SK-N-SH treated with all-trans-retinoic acid at 6 μM for 48 hours (cell line): ENCODE measurements around the gene UBP1.

Source experiments
- ATAC-seq: fragments of 200-7000 bp; cut with Tn5 transposase; 3 replicates; pipeline ENCODE4 v1.9.1; 2020; ENCODE audit warnings: mild to moderate bottlenecking, moderate library complexity
- ARNTL ChIP-seq: fragments of 450-650 bp; formaldehyde crosslinking; IDR thresholded peaks from 2 replicates; pipeline ENCODE4 v1.5.0; 2020; ENCODE audit warnings: low read depth, mild to moderate bottlenecking, moderate library complexity, borderline replicate concordance
- BACH2 ChIP-seq: fragments of 250-450 bp; sonication (Bioruptor Pico); IDR thresholded peaks from 2 replicates; pipeline ENCODE4 v1.9.0; 2021; ENCODE audit warnings: mild to moderate bottlenecking, borderline replicate concordance
- CSDC2 ChIP-seq: fragments of 250-450 bp; sonication (Bioruptor Pico); IDR thresholded peaks from 2 replicates; pipeline ENCODE4 v1.5.0; 2020; ENCODE audit warnings: mild to moderate bottlenecking, moderate library complexity
- ESRRG ChIP-seq: fragments of 250-450 bp; sonication (Bioruptor Pico); IDR thresholded peaks from 2 replicates; pipeline ENCODE4 v1.6.1; 2021; ENCODE audit warnings: mild to moderate bottlenecking
- GLIS3 ChIP-seq: fragments of 250-450 bp; sonication (Bioruptor Pico); IDR thresholded peaks from 2 replicates; pipeline ENCODE4 v1.5.0; 2020; ENCODE audit warnings: mild to moderate bottlenecking, moderate library complexity
- ISL1 ChIP-seq: fragments of 250-450 bp; sonication (Bioruptor Pico); IDR thresholded peaks from 2 replicates; pipeline ENCODE4 v2.1.2; 2022; ENCODE audit warnings: mild to moderate bottlenecking, moderate library complexity
- OSR1 ChIP-seq: fragments of 250-450 bp; sonication (Bioruptor Pico); IDR thresholded peaks from 2 replicates; pipeline ENCODE4 v1.8.0; 2022; ENCODE audit warnings: moderate library complexity, mild to moderate bottlenecking, inconsistent platforms
- PPARA ChIP-seq: fragments of 250-450 bp; sonication (Bioruptor Pico); IDR thresholded peaks from 2 replicates; pipeline ENCODE4 v1.5.0; 2020; ENCODE audit warnings: mild to moderate bottlenecking, borderline replicate concordance
- RARB ChIP-seq: fragments of 250-450 bp; sonication (Bioruptor Pico); IDR thresholded peaks from 2 replicates; pipeline ENCODE4 v1.8.0; 2021; ENCODE audit warnings: mild to moderate bottlenecking, moderate library complexity
- SNAI2 ChIP-seq: fragments of 250-450 bp; sonication (Bioruptor Pico); IDR thresholded peaks from 2 replicates; pipeline ENCODE4 v1.5.0; 2020; ENCODE audit warnings: mild to moderate bottlenecking, moderate library complexity
- TCF4 ChIP-seq: fragments of 250-450 bp; sonication (Bioruptor Pico); IDR thresholded peaks from 2 replicates; pipeline ENCODE4 v1.8.0; 2021; ENCODE audit warnings: mild to moderate bottlenecking, moderate library complexity, borderline replicate concordance
- TOX ChIP-seq: fragments of 250-450 bp; sonication (Bioruptor Pico); IDR thresholded peaks from 2 replicates; pipeline ENCODE4 v1.8.0; 2021; ENCODE audit warnings: mild to moderate bottlenecking, moderate library complexity, borderline replicate concordance
- ZC3H10 ChIP-seq: fragments of 250-450 bp; sonication (Bioruptor Pico); IDR thresholded peaks from 2 replicates; pipeline ENCODE4 v1.5.1; 2021; ENCODE audit warnings: mild to moderate bottlenecking, moderate library complexity
- ZFP3 ChIP-seq: fragments of 250-450 bp; sonication (Bioruptor Pico); IDR thresholded peaks from 2 replicates; pipeline ENCODE4 v1.5.0; 2020; ENCODE audit warnings: mild to moderate bottlenecking, moderate library complexity
- ZFP30 ChIP-seq: fragments of 450-650 bp; formaldehyde crosslinking; IDR thresholded peaks from 2 replicates; pipeline ENCODE4 v1.5.0; 2022; ENCODE audit warnings: mild to moderate bottlenecking, moderate library complexity
- ZNF565 ChIP-seq: fragments of 450-650 bp; formaldehyde crosslinking; conservative IDR thresholded peaks from 2 replicates; pipeline ENCODE4 v1.5.0; 2020; ENCODE audit warnings: low read depth, mild to moderate bottlenecking, moderate library complexity
- ZNF70 ChIP-seq: fragments of 450-650 bp; formaldehyde crosslinking; IDR thresholded peaks from 2 replicates; pipeline ENCODE4 v1.5.0; 2020; ENCODE audit warnings: mild to moderate bottlenecking, moderate library complexity
- ZNF8 ChIP-seq: fragments of 450-650 bp; formaldehyde crosslinking; IDR thresholded peaks from 2 replicates; pipeline ENCODE4 v1.5.0; 2020; ENCODE audit warnings: mild to moderate bottlenecking, moderate library complexity
- TF ChIP-seq, protein P1 (sequence below): fragments of 250-450 bp; sonication (Bioruptor Pico); IDR thresholded peaks from 2 replicates; pipeline ENCODE4 v1.5.1; 2021; ENCODE audit warnings: mild to moderate bottlenecking, moderate library complexity
- TF ChIP-seq, protein P2 (sequence below): fragments of 250-450 bp; sonication (Bioruptor Pico); IDR thresholded peaks from 2 replicates; pipeline ENCODE4 v1.5.1; 2020; ENCODE audit warnings: low read depth, mild to moderate bottlenecking, moderate library complexity
- TF ChIP-seq, protein P3 (sequence below): fragments of 250-450 bp; sonication (Bioruptor Pico); IDR thresholded peaks from 2 replicates; pipeline ENCODE4 v1.8.0; 2021; ENCODE audit warnings: low read depth, mild to moderate bottlenecking, moderate library complexity, borderline replicate concordance
- TF ChIP-seq, protein P4 (sequence below): fragments of 250-450 bp; sonication (Bioruptor Pico); IDR thresholded peaks from 2 replicates; pipeline ENCODE4 v1.5.0; 2020; ENCODE audit warnings: mild to moderate bottlenecking, moderate library complexity
- TF ChIP-seq, protein P5 (sequence below): fragments of 250-450 bp; sonication (Bioruptor Pico); IDR thresholded peaks from 2 replicates; pipeline ENCODE4 v1.8.0; 2020; ENCODE audit warnings: mild to moderate bottlenecking, moderate library complexity, borderline replicate concordance

The UBP1 gene

DNA sequence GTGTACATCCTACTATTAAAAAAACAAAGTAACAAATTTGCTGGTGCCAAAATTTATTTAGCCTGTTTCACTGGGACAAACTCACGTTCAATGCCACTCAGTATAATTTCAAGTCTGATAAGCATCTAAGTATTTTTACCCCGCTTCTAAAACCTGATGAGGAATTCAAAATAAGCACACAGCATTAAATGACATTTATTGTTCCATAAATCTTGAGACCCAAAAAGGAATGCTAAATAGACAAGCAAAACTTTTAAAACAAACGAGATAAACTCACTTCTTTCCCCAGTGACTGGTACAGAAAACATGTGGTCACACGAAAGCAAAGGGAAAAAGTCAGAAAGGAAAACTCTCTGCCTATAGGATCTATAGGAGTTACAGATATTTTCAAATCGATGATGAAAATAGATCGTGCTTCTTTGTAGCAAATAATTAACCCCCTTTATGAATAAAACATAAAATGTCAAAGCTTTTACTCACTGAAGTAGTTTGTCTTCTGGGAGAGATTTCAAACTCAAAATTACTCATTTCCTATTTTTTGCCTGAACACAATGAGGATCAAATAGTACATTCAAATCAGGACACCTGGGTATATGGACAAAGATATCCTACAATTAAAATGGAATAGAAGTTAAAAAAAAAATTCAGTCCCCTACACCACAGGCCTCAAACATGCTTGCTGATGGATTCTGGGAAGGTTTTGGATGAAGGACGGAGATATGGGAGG, 51.7 kb downstream of the UBP1 start:
- no peak for ATAC-seq
- TF ChIP-seq ISL1 (CRISPR knock-in tag) (peak; percentile 27; the same call in 1 of the 2 replicates), ZNF565 (CRISPR knock-in tag) (no peak)
- TF ChIP-seq, all 23 proteins: peak for 1

DNA sequence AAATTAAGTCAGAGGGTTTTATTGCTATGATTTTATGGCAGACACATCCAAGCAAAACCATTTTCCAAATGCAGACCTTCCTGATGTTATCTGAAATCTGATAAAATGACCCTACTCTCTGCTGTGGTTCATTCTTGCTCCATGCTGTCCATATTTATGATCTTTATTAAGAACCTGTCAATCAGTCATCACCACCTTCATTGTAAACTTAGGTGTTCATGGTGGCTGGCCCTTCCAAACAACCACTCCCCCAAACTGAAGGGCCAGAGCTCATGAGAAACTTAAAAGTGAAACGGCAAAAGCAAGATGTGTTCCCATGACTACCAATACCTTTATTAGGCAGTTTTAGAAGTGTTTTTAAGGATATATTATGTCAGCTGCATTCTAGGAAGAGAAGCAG, 53.6 kb downstream of the UBP1 start:
- ATAC-seq = no peak

DNA sequence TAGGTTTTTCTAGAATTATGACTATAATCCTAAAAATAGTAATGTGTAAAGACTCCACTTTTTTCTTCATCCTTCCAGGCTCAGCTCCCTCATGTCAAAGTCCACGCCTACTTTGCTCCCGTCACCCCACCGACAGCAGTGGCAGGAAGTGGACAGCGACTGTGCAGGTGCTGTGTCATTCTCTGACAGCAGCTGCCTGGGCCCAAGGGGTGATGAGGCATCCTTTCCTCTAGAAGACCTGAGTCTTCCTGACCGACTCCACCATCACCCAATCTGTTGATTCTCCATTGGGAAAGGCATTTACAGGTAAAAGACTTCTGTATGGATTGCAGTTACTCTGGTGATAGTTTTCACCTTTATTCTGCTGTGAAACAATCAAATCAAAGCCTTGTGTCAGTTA, 54.8 kb downstream of the UBP1 start:
- no peak for TF ChIP-seq ZC3H10
- no peak for TF ChIP-seq TOX
- no peak for TF ChIP-seq ZNF70 (CRISPR knock-in tag)
- no peak for TF ChIP-seq OSR1 (CRISPR knock-in tag)
- no peak for TF ChIP-seq TCF4 (CRISPR knock-in tag)
- TF ChIP-seq GLIS3 (CRISPR knock-in tag) = no peak
- TF ChIP-seq, protein P1, sequence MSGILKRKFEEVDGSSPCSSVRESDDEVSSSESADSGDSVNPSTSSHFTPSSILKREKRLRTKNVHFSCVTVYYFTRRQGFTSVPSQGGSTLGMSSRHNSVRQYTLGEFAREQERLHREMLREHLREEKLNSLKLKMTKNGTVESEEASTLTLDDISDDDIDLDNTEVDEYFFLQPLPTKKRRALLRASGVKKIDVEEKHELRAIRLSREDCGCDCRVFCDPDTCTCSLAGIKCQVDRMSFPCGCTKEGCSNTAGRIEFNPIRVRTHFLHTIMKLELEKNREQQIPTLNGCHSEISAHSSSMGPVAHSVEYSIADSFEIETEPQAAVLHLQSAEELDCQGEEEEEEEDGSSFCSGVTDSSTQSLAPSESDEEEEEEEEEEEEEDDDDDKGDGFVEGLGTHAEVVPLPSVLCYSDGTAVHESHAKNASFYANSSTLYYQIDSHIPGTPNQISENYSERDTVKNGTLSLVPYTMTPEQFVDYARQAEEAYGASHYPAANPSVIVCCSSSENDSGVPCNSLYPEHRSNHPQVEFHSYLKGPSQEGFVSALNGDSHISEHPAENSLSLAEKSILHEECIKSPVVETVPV (CRISPR knock-in tag) = no peak
- no peak for TF ChIP-seq PPARA (CRISPR knock-in tag)
- no peak for TF ChIP-seq ARNTL (CRISPR knock-in tag)
- ATAC-seq = no peak

More for the DNA sequence above, 53.6 kb downstream of the UBP1 start:
- TF ChIP-seq ZC3H10 = no peak
- TF ChIP-seq ARNTL (CRISPR knock-in tag) = no peak
- no peak for TF ChIP-seq SNAI2
- TF ChIP-seq CSDC2 (CRISPR knock-in tag) = no peak

DNA sequence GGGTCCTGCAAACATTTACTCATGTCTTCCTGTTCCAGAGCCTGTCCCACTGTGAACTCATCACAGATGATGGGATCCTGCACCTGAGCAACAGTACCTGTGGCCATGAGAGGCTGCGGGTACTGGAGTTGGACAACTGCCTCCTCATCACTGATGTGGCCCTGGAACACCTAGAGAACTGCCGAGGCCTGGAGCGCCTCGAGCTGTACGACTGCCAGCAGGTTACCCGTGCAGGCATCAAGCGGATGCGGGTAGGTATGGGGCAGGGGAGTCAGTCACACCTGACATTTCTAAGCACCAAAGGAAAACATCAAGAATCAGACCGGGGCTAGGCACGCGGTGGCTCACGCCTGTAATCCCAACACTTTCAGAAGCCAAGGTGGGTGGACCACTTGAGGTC, 56.3 kb downstream of the UBP1 start:
- TF ChIP-seq RARB (CRISPR knock-in tag) = no peak
- no peak for TF ChIP-seq GLIS3 (CRISPR knock-in tag)
- no peak for TF ChIP-seq ZFP30 (CRISPR knock-in tag)
- TF ChIP-seq, protein P2, sequence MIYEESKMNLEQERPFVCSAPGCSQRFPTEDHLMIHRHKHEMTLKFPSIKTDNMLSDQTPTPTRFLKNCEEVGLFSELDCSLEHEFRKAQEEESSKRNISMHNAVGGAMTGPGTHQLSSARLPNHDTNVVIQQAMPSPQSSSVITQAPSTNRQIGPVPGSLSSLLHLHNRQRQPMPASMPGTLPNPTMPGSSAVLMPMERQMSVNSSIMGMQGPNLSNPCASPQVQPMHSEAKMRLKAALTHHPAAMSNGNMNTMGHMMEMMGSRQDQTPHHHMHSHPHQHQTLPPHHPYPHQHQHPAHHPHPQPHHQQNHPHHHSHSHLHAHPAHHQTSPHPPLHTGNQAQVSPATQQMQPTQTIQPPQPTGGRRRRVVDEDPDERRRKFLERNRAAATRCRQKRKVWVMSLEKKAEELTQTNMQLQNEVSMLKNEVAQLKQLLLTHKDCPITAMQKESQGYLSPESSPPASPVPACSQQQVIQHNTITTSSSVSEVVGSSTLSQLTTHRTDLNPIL (CRISPR knock-in tag) = no peak
- TF ChIP-seq ISL1 (CRISPR knock-in tag) = no peak
- TF ChIP-seq ZNF8 (CRISPR knock-in tag) = no peak
- TF ChIP-seq, protein P3, sequence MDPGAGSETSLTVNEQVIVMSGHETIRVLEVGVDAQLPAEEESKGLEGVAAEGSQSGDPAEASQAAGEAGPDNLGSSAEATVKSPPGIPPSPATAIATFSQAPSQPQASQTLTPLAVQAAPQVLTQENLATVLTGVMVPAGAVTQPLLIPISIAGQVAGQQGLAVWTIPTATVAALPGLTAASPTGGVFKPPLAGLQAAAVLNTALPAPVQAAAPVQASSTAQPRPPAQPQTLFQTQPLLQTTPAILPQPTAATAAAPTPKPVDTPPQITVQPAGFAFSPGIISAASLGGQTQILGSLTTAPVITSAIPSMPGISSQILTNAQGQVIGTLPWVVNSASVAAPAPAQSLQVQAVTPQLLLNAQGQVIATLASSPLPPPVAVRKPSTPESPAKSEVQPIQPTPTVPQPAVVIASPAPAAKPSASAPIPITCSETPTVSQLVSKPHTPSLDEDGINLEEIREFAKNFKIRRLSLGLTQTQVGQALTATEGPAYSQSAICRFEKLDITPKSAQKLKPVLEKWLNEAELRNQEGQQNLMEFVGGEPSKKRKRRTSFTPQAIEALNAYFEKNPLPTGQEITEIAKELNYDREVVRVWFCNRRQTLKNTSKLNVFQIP (CRISPR knock-in tag) = no peak
- no peak for TF ChIP-seq CSDC2 (CRISPR knock-in tag)
- no peak for TF ChIP-seq TOX
- no peak for TF ChIP-seq ZC3H10
- TF ChIP-seq PPARA (CRISPR knock-in tag) = no peak
- TF ChIP-seq ZFP3 (CRISPR knock-in tag) = no peak
- no peak for ATAC-seq

DNA sequence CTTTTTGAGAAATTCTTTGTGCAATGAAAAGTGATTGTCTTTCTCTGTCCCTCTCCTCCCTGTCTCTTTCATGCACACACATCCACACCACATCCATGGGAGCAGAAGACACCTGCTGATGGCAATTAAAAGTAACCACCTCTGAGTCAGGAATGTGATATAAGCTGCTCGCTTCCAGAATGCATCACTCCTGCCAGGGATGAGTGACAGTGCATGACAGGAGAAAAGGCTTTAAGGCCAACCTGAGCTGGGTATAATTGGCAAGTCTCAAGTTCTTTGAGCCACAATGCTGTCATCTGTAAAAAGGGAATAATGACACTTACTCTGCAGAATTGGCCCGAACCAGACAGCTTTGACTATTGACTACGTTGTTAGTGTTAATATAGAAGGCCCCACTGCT, 59.6 kb downstream of the UBP1 start:
- TF ChIP-seq, protein P3 (CRISPR knock-in tag) = no peak
- TF ChIP-seq, protein P4, sequence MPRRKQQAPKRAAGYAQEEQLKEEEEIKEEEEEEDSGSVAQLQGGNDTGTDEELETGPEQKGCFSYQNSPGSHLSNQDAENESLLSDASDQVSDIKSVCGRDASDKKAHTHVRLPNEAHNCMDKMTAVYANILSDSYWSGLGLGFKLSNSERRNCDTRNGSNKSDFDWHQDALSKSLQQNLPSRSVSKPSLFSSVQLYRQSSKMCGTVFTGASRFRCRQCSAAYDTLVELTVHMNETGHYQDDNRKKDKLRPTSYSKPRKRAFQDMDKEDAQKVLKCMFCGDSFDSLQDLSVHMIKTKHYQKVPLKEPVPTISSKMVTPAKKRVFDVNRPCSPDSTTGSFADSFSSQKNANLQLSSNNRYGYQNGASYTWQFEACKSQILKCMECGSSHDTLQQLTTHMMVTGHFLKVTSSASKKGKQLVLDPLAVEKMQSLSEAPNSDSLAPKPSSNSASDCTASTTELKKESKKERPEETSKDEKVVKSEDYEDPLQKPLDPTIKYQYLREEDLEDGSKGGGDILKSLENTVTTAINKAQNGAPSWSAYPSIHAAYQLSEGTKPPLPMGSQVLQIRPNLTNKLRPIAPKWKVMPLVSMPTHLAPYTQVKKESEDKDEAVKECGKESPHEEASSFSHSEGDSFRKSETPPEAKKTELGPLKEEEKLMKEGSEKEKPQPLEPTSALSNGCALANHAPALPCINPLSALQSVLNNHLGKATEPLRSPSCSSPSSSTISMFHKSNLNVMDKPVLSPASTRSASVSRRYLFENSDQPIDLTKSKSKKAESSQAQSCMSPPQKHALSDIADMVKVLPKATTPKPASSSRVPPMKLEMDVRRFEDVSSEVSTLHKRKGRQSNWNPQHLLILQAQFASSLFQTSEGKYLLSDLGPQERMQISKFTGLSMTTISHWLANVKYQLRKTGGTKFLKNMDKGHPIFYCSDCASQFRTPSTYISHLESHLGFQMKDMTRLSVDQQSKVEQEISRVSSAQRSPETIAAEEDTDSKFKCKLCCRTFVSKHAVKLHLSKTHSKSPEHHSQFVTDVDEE (CRISPR knock-in tag) = no peak
- TF ChIP-seq ESRRG (CRISPR knock-in tag) (no peak), BACH2 (no peak), TOX (no peak), ZFP3 (CRISPR knock-in tag) (no peak), ZNF8 (CRISPR knock-in tag) (no peak), ARNTL (CRISPR knock-in tag) (no peak), SNAI2 (no peak), TCF4 (CRISPR knock-in tag) (no peak), ZNF565 (CRISPR knock-in tag) (no peak)
- TF ChIP-seq, protein P5, sequence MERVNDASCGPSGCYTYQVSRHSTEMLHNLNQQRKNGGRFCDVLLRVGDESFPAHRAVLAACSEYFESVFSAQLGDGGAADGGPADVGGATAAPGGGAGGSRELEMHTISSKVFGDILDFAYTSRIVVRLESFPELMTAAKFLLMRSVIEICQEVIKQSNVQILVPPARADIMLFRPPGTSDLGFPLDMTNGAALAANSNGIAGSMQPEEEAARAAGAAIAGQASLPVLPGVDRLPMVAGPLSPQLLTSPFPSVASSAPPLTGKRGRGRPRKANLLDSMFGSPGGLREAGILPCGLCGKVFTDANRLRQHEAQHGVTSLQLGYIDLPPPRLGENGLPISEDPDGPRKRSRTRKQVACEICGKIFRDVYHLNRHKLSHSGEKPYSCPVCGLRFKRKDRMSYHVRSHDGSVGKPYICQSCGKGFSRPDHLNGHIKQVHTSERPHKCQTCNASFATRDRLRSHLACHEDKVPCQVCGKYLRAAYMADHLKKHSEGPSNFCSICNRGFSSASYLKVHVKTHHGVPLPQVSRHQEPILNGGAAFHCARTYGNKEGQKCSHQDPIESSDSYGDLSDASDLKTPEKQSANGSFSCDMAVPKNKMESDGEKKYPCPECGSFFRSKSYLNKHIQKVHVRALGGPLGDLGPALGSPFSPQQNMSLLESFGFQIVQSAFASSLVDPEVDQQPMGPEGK (CRISPR knock-in tag) = no peak
- TF ChIP-seq, all 23 proteins: peak for 0
- no peak for ATAC-seq
